ENCODE data around the gene PIK3R2.

PIK3R2 gene

GRCh38 chr19:18108897-18109296 is 44.1 kb upstream of the PIK3R2 start (continued):
- TF ChIP-seq ZNF565 (CRISPR knock-in tag; conservative IDR thresholded peaks at IDR 0.05; ENCODE audit: low read depth) (no peak), OSR1 (CRISPR knock-in tag; IDR thresholded peaks at IDR 0.05) (no peak)

GRCh38 chr19:18109341-18109732 is 43.6 kb upstream of the PIK3R2 start:
- TF ChIP-seq ZNF565 (CRISPR knock-in tag; conservative IDR thresholded peaks at IDR 0.05; ENCODE audit: low read depth) (no peak), ESRRG (CRISPR knock-in tag; IDR thresholded peaks at IDR 0.05) (no peak), RARB (CRISPR knock-in tag; IDR thresholded peaks at IDR 0.05) (no peak), GLIS3 (CRISPR knock-in tag; IDR thresholded peaks at IDR 0.05) (no peak), BACH2 (CRISPR knock-in tag; IDR thresholded peaks at IDR 0.05; ENCODE audit: borderline replicate concordance) (no peak), POU6F1 (CRISPR knock-in tag; IDR thresholded peaks at IDR 0.05; ENCODE audit: borderline replicate concordance, low read depth) (no peak), CSRNP3 (CRISPR knock-in tag; IDR thresholded peaks at IDR 0.05) (no peak), ZFP3 (CRISPR knock-in tag; IDR thresholded peaks at IDR 0.05) (no peak), PATZ1 (CRISPR knock-in tag; IDR thresholded peaks at IDR 0.05; ENCODE audit: borderline replicate concordance) (no peak), ARNTL (CRISPR knock-in tag; IDR thresholded peaks at IDR 0.05; ENCODE audit: borderline replicate concordance, low read depth) (no peak), TCF4 (CRISPR knock-in tag; IDR thresholded peaks at IDR 0.05; ENCODE audit: borderline replicate concordance) (no peak), TSHZ2 (CRISPR knock-in tag; IDR thresholded peaks at IDR 0.05) (no peak), PPARA (CRISPR knock-in tag; IDR thresholded peaks at IDR 0.05; ENCODE audit: borderline replicate concordance) (no peak), ZFP30 (CRISPR knock-in tag; IDR thresholded peaks at IDR 0.05) (no peak), ZNF8 (CRISPR knock-in tag; IDR thresholded peaks at IDR 0.05) (no peak), CSDC2 (CRISPR knock-in tag; IDR thresholded peaks at IDR 0.05) (no peak), TOX (CRISPR knock-in tag; IDR thresholded peaks at IDR 0.05; ENCODE audit: borderline replicate concordance) (no peak), SNAI2 (CRISPR knock-in tag; IDR thresholded peaks at IDR 0.05) (no peak), OSR1 (CRISPR knock-in tag; IDR thresholded peaks at IDR 0.05) (no peak)
- no peak for ATAC-seq

- ATAC-seq, result peak; percentile 72
- TF ChIP-seq PPARA (CRISPR knock-in tag; IDR thresholded peaks at IDR 0.05; ENCODE audit: borderline replicate concordance), result no peak
- no peak for TF ChIP-seq BACH2 (CRISPR knock-in tag; IDR thresholded peaks at IDR 0.05; ENCODE audit: borderline replicate concordance)
- no peak for TF ChIP-seq ZNF8 (CRISPR knock-in tag; IDR thresholded peaks at IDR 0.05)
- TF ChIP-seq ZNF70 (CRISPR knock-in tag; IDR thresholded peaks at IDR 0.05), result no peak
- TF ChIP-seq CSDC2 (CRISPR knock-in tag; IDR thresholded peaks at IDR 0.05), result no peak
Observed at GRCh38 chr19:18109733-18110608, 43.0 kb upstream of the PIK3R2 start.
